Measurements from ENCODE around the gene SENP3.

Gene SENP3

GRCh38 chr17:7577327-7578199 lies 15.8 kb downstream of the SENP3 start:
- no peak for DNase-seq (ENCODE audit: low read depth)

- DNase-seq (ENCODE audit: low read depth) = peak; percentile 93
These were observed 17.5 kb downstream of the SENP3 start, which contains the start of gene CD68 for GRCh38 chr17:7579001-7579833. Gene CD68, plus strand, starts transcription at chr17:7579638. Its CDS starts 40 bp downstream, at chr17:7579678.

- no peak for DNase-seq (ENCODE audit: low read depth)
These were observed 18.3 kb downstream of the SENP3 start for GRCh38 chr17:7579834-7580603.

- peak; percentile 75 for DNase-seq (ENCODE audit: low read depth)
These were observed 19.2 kb downstream of the SENP3 start for GRCh38 chr17:7580604-7581575.

GRCh38 chr17:7582396-7583252 lies 20.9 kb downstream of the SENP3 start:
- no peak for DNase-seq (ENCODE audit: low read depth)

- peak; percentile 95 for DNase-seq (ENCODE audit: low read depth)
These were observed 21.8 kb downstream of the SENP3 start, which contains the start of gene MPDU1 for GRCh38 chr17:7583253-7584109. Gene MPDU1, plus strand, starts transcription at chr17:7583852. Its CDS starts 11 bp downstream, at chr17:7583863.

GRCh38 chr17:7586673-7587419 lies 25.1 kb downstream of the SENP3 start:
- no peak for DNase-seq (ENCODE audit: low read depth)

- DNase-seq (ENCODE audit: low read depth) = peak; percentile 94
These were observed 25.9 kb downstream of the SENP3 start for GRCh38 chr17:7587420-7588151.

- no peak for DNase-seq (ENCODE audit: low read depth)
These were observed 27.0 kb downstream of the SENP3 start for GRCh38 chr17:7588553-7589203.

GRCh38 chr17:7589204-7589868 lies 27.6 kb downstream of the SENP3 start:
- peak; percentile 77 for DNase-seq (ENCODE audit: low read depth)

GRCh38 chr17:7589891-7590691 lies 28.4 kb downstream of the SENP3 start, which contains the start of gene SOX15:
Gene SOX15, minus strand, starts transcription at chr17:7590094. Its CDS starts 418 bp downstream, at chr17:7589676.
- no peak for DNase-seq (ENCODE audit: low read depth)

GRCh38 chr17:7590743-7591142 lies 29.0 kb downstream of the SENP3 start:
- peak; percentile 64 for DNase-seq (ENCODE audit: low read depth)

GRCh38 chr17:7591596-7591995 lies 29.9 kb downstream of the SENP3 start:
- no peak for DNase-seq (ENCODE audit: low read depth)

GRCh38 chr17:7592422-7593021 lies 30.8 kb downstream of the SENP3 start:
- DNase-seq (ENCODE audit: low read depth) = no peak

- no peak for DNase-seq (ENCODE audit: low read depth)
These were observed 31.6 kb downstream of the SENP3 start for GRCh38 chr17:7593296-7593695.

Measured in amniotic epithelial cell (primary cell).